Sigmoid colon (tissue), 4 donors: ENCODE measurements around the gene CPZ.

Experiments used
- POLR2AphosphoS5 ChIP-seq, 4 donors: sonication (generic); formaldehyde crosslinking; IDR thresholded peaks; one replicate each; pipeline ENCODE4 v1.6.1; 2017; ENCODE audit warnings: antibody characterized with exemption in 4 of 4
- TF ChIP-seq, protein P1 (sequence below), 4 experiments: fragments of 450-650 bp in 3 of 4; fragments of 200-600 bp in 1 of 4; IDR thresholded peaks; one replicate each; pipeline ENCODE4 v1.5.1; 2016 to 2019; ENCODE audit warnings: antibody characterized with exemption in 4 of 4, mild to moderate bottlenecking in 3 of 4, moderate library complexity in 2 of 4

DNA sequence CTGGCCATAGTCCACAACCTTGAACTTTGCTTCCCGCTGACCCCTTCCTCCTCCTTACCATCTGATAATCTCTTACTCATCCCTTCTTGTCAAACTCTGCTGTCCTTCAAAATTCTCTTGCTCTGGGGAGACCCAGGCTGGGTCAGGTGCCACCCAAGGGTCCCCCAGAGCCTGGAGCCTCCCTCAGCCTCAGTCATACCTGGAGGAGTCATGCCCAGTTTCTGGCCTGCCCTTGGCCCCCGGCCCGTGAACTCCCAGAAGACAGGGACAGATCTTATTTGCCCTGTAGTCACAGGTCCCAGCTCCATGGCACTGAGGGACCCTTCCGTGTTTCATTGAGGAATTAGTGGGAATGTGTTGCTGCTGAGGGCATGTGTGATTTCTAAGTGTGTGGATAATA lies 17.1 kb upstream of the CPZ start:
- TF ChIP-seq, protein P1, sequence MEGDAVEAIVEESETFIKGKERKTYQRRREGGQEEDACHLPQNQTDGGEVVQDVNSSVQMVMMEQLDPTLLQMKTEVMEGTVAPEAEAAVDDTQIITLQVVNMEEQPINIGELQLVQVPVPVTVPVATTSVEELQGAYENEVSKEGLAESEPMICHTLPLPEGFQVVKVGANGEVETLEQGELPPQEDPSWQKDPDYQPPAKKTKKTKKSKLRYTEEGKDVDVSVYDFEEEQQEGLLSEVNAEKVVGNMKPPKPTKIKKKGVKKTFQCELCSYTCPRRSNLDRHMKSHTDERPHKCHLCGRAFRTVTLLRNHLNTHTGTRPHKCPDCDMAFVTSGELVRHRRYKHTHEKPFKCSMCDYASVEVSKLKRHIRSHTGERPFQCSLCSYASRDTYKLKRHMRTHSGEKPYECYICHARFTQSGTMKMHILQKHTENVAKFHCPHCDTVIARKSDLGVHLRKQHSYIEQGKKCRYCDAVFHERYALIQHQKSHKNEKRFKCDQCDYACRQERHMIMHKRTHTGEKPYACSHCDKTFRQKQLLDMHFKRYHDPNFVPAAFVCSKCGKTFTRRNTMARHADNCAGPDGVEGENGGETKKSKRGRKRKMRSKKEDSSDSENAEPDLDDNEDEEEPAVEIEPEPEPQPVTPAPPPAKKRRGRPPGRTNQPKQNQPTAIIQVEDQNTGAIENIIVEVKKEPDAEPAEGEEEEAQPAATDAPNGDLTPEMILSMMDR (IDR thresholded peaks at IDR 0.05), result no peak
- TF ChIP-seq POLR2AphosphoS5 (IDR thresholded peaks at IDR 0.05), result no peak
